IPS DF 4.7 (cell line): ENCODE measurements around the gene SNX5.

Experiments
- DNase-seq: peaks from one replicate; pipeline ENCODE4 v3.0.0-alpha.2; 2013; ENCODE audit warnings: low spot score; ENCODE audit errors: extremely low read depth

SNX5 gene

DNA sequence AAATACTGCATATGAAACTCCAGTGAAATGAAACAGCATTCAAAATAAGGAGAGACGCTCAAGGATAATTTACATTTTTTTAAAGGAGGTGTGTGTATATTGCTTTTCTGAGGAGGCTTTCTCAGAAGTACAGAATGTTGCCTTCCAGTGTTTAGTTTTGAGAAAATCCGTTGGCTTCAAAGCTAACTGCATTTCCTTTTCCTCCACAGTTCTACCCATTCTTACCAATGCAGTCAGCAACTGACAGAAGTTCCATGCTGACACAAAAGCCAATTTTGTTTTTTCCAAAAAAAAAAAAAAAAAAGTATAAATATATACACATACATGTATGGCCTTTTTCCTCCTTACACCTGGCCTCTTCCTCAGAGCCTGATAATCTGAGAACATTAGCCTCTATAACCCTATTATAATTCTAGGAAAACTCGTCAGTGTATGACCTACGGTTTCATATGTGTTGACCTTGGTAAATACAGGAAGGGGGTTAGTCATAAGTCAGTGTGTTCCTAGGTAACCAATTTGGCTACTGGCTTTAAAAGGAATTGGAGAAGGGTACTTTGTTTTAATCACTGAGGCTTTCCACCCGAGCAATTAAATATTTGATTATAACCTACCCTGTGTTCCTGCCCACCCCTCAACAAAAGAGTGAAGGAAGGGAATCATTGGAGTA lies 24.4 kb upstream of the SNX5 start:
- no peak for DNase-seq

DNA sequence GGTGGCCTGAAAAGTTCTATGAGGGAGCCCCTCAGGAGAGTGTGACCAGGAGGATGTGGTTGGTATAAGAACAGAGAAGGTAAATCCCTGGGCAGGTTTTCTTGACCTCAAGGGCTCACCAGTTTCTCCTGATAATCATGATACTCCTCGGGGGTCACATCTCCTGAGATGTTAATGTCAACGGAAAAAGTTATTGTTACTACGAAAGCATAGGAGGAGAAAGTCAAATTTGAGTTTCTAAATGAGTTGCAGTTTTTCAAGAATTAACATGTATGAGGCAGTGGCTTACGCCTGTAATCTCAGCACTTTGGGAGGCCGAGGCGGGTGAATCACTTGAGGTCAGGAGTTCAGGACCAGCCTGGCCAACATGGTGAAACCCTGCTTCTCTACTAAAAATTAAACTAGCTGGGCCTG lies 23.6 kb upstream of the SNX5 start:
- no peak for DNase-seq

- DNase-seq, result no peak
Observed at GRCh38 chr20:17990278-17990972, 21.8 kb upstream of the SNX5 start.

- DNase-seq, result no peak
Observed at GRCh38 chr20:17987988-17988387, 19.4 kb upstream of the SNX5 start.

- no peak for DNase-seq
Observed at GRCh38 chr20:17985388-17986018, 16.9 kb upstream of the SNX5 start.

DNA sequence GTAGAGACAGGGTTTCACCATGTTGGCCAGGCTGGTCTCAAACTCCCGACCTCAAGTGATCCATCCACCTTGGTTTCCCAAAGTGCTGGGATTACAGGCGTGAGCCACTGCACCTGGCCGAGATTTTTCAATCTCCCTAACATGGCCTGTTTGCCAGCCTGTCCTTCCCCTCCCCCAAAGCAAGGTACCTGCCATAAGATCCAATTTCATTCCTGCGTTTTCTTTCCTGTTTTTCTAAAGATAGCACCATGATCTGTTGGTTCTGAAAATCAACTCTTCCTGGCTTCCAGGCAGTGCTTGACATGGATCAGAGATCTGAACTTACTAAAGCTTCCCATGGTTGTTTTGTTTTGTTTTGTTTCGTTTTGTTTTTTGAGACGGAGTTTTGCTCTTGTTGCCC lies 7.7 kb upstream of the SNX5 start:
- no peak for DNase-seq

DNA sequence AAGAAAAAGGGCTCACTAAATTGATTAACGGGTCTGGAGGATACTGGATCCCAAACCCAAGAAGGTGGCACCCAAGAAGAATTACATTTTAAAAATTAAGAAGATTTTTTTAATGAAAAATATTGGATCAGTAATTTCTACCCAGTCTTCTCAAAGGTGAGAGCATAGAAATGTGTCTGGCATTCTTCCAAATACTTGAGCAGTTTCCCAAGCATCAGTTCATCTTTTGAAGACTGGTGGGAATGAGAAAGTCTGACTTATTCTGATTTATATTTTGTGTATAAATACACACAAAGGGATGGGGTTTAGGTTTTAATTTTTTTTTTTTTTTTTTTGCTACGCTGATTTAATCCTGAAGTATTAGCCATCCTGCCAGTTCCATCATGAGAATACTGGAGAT lies 3.5 kb upstream of the SNX5 start:
- no peak for DNase-seq

DNA sequence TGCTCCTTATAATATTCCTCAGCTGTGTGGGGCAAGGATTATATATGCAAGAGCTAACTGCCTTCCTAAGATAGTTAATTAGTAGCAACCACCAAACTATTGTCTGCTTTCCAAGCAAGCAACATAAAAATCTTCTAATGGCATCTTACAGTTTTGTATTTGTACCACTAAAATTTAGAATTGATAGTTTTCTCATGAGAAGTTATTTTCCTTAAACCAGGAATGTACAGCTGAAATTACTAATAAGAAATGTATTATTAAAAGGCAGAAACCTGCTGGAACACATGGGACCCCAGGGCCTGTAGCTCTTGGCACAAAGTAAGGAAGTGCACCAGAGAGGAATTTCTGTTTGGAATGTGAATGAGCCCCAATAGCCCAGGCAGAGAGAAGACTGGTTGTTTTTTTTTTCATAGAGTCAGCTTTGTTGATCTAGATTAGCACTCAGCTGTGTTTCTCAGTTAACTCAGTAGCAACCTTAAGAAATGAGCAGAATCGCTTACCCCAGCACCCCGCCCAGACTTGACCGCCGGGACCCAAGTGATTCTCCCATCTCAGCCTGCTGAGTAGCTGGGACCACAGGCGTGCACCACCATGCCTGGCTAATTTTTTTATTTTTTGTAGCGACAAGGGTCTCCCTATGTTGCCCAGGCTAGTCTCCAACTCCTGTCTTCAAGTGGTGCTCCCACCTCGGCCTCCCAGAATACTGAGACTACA lies 2.9 kb upstream of the SNX5 start:
- DNase-seq, result no peak

- no peak for DNase-seq
Observed at GRCh38 chr20:17969884-17970409, 1.4 kb upstream of the SNX5 start.

GRCh38 chr20:17969278-17969883 lies 787 bp upstream of the SNX5 start:
- no peak for DNase-seq

GRCh38 chr20:17967521-17968365 lies 851 bp downstream of the SNX5 start:
- DNase-seq, result no peak

GRCh38 chr20:17966432-17967310 lies 1.9 kb downstream of the SNX5 start:
- no peak for DNase-seq

- no peak for DNase-seq
Observed at GRCh38 chr20:17965042-17965697, 3.4 kb downstream of the SNX5 start.

DNA sequence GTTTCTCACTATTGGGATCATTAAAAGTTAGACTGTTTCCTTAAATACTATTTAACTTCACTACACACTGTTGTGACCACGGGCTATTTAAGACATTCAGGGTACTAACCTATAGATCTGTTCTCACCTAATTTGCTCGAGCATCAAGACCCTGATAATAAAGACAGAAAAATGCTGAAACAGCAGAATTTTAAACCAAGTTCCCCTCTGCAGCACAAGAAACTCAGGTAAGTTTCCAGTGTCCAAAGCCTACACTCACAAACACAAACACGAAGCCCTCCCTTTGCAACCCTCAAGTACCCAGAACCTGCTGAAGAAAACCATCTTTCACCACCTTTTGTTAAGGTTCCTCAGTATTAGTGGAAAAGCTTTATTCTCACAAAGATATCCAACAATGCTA lies 4.0 kb downstream of the SNX5 start:
- no peak for DNase-seq

DNA sequence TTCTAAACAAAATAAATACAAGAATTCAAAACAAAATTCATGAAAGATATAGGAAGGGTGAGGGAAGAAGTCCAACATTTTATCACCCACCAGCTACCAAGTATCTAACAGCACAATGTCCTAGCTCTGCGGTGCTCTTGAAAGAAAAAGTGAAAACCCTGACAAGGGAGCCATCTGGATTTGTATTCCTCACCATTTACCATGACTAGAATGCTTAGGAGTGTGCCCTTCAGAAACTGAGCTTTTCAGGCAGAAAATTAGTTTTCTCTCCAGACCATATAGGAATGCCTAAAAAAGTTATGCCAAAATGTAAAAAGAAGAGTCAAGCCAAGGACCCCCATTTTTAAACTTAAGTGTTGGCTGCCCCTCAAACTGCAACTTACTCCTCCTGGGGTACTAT lies 4.5 kb downstream of the SNX5 start:
- no peak for DNase-seq

GRCh38 chr20:17963114-17963897 lies 5.3 kb downstream of the SNX5 start:
- no peak for DNase-seq

DNA sequence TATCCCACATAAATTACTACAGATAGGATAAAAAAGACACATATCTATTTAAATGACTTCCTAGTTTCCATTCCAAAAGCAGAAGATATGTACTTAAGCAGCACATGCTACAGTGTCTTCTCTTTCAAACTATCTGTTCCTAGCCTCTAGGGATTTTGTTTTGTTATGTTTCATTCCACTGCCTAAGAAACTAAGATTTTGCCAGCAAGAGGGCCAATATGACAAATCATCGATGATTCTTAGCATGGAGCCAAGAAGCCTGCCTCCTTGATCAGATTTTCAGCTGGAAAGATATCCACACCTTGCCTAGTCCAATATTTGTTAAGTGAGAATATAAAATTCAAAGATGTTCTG lies 7.0 kb downstream of the SNX5 start:
- DNase-seq, result no peak

DNA sequence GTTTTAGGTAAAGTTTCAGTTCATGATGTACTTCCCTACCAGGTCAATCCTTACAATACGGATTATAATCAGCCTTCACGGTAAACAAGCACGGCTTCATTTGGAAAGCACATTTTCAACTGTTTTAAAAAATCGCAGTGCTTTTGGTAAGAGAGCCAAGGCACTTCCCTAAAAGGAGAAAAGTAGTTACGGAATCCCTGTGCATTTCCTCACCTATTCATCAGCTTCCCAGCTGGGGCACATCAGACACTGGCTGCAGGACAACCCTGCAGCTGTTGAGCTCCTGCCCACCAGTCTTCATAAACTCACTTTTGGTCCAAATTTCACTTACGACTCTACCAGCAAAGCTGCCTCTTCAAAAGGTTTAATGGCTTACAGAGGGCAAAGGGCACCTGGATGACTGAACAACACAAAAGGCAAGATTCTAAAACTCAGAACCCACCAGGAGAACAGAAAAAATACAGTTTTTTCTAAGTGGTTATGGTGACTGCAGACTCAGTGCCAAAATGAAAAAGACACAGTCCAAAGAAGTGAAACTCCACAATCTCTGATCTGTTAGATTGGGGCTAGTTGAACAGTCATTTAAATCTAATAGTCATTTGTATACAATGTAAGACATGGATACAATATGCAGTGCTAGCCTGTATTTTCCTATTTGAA lies 7.5 kb downstream of the SNX5 start:
- DNase-seq, result no peak
